CD4-positive, alpha-beta T cell treated with Interleukin-6 for 4 hours (primary cell): Measurements from ENCODE around the gene STAMBPL1.
"Not testable (repeated sequence)": the region's sequence is repeated elsewhere in the genome, so short reads cannot be mapped to it uniquely, and the experiment has no call there.

Experiments
- DNase-seq: peaks from one replicate; pipeline ENCODE4 v3.0.0-alpha.2; 2020; ENCODE audit warnings: mixed read lengths

The STAMBPL1 gene

DNA sequence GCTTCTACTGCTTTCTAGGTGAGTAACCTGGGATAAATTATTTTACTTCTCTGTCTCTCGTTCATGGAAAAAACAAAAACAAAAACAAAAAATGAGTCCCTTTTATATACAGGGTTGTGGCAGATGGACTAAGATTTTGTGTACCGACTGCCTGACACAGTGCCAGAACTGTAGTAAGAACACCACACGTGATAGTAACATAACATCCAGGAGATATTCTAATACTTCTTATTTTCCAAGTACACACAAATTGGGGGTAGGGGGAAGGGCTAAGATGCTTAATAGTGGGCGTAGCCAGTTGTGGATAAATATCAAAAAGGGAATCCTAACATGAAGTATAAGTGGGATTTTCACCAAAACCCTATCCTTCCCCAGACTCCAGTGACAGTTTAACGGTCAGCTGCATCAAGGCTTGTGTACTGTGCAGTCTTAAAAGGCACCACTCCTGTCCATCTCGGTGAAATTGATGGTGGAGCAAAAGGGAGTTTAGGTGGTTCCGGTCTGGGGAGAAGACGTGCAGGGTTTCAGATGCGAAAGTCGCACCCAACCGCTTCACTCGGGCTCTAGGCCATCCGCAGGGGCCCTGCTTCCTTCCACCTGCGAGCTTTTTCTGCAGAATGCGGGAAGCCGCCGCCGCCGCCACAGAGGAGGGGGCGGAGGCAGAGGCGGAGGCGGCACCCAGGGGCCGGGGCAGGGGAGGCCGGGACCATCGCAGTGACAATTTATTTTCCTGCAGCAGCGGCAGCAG is at the start of gene STAMBPL1:
STAMBPL1 (plus strand) TSS at position 712 of the 748 bp plus-strand sequence. CDS start 21,464 bp downstream, outside the sequence.
- peak; percentile 85 for DNase-seq

DNA sequence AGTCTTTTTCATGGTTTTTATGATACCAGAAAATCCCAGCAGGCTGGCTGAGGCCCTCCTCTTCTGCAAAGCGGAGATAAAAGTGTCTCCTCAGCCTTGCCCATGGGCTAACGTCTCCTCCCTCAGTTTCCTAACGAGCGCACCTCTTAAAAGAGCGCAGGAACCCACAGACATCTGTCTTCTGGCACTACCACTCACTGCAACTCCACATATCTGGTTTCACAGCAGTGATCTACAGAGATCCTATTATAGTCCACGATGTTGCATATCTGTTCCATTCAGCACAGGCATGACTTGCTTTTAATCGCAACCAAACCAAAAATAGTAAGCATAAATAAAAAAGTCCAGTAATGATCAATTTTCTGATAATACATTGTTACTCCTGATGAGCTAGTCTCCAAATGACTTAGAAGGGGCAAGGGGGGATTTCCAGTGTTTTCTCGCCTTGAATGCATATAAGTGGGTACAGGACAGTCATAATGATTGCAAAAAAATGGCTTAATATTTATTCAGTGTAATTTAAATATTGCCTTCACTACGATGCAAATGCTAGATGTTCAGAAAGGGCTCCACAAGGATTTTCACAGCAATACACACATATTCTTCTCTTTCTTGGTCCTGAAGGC is 49.3 kb upstream of the STAMBPL1 start:
- DNase-seq, result no peak

DNA sequence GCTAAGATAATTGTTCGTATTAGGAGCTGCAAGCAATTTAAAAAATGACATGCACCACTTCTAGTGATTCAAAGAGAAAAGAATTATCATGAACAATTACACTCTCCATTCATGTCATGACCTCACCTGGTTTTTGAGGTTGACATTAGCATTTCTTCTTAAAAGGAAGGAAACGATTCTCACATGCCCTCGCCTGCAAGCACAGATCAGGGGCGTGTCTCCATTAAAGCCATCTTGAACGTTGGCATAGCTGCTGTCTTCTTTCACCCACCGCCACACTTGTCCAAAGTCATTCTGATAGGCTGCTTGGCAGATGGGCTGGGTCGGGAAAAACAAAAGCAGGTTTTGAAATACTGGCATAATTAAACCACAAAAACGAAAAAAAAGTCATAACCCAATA is 48.3 kb upstream of the STAMBPL1 start:
- DNase-seq, result peak; percentile 60

DNA sequence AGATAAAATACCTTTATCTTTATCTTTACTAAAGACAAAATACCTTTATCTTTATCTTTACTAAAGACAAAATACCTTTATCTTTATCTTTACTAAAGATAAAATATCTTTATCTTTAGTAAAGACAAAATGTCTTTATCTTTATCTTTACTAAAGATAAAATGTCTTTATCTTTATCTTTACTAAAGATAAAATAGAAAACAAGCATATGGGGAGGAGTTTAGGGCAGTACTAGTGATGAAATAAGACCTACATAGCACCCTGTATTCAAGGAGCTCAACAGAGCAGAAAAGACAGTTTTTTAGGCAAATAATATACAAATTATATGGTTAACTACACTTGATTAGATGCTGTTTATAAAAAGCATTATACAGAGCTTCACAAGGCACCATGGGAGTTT is 47.7 kb upstream of the STAMBPL1 start:
- DNase-seq, result no peak

DNA sequence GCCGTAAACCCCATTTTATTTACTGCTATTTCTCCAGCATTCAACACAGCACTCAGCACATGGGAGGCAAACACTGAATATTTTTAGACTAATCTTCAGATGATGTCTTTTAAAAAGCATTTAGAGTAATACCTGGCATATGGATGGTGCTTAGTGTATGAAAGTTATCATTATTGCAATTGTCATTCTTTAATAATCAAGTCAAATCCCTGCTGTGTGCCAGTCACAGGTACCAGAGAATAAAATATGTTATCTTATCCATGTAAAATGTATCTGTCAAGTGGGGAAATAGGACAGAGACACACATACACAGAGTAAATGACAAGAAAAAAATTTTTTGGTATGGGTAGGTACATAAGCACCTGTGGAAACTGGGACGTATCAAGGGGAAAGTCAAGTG is 46.9 kb upstream of the STAMBPL1 start:
- DNase-seq, result no peak

DNA sequence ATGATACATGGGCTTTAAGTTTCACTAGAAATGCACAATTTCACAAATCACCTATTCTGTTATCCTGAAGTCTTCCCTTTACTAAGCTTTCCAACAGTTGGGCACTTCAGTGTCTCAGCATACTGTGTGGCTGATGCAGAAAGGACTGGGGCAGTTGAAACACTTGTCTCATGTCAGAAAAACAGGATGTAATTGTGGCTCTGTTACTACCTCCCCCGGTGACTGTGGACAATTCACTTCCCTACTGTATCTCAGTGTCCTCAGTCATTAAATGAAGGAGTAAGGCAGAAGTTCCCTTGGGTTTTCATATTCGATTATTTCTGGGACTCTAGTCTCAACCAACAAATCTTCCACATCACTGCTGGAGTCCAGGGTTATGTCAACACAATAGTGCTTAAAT is 46.3 kb upstream of the STAMBPL1 start:
- peak; percentile 20 for DNase-seq

DNA sequence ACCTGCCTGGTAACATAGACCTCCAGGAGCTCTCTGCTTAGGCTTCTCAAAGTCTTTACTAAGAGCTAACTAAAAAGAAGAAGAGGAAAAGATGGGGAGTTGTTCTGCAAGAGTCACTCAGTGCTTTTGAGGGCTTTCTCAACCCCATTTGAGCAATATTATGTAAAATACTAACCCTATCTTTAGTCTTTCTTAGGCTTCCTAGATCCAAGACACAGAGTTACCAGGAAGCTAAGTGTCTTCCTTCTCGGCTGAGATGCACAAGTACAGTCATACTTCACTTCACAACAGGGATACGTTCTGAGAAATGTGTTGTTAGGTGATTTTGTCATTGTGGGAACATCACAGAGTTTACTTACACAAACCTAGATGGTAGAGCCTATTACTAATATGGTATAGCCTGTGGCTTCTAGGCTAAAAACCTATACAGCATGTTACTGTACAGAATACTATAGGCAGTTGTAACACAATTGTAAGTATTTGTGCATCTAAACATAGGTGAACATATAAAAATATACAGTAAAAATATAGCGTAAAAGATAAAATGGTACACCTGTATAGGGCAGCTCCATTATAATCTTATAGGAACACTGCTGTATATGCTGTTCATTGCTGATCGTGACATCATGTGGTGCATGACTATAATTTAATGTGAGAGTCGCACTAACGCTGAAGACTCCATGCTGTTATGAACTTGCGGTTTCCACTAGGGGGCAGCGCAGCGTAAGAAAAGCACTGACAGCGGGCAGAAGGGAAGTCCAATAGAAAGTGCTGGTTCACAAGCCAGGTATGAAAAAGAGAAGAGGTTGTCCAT is 44.7 kb upstream of the STAMBPL1 start:
- DNase-seq, result peak; percentile 92

DNA sequence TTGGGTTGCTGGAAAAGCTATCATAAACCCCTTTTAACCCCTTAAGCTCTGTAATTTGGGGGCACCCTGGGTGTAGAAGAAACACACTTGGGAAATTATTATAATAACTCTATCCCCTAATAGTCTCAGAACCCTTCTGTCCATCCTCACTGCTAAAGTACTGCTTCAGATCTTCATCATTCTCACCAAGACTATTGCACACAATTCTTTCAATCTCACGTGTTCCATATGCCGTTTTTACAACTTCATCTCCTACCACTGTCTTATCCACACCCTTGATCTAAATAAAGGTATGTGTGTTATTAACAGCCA is 44.2 kb upstream of the STAMBPL1 start:
- DNase-seq, result no peak

DNA sequence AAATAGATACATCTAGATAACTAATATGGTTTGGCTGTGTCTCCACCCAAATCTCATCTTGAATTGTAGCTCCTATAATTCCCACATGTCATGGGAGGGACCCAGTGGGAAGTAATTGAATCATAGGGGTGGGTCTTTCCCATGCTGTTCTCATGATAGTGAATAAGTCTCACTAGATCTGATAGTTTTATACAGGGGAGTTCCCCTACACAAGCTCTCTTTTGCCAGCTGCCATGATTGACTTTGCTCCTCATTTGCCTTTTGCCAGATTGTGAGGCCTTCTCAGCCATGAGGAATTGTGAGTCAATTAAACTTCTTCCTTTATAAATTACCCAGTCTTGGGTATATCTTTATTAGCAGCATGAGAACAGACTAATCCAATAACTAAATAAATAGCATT is 42.4 kb upstream of the STAMBPL1 start:
- not testable (repeated sequence) for DNase-seq

DNA sequence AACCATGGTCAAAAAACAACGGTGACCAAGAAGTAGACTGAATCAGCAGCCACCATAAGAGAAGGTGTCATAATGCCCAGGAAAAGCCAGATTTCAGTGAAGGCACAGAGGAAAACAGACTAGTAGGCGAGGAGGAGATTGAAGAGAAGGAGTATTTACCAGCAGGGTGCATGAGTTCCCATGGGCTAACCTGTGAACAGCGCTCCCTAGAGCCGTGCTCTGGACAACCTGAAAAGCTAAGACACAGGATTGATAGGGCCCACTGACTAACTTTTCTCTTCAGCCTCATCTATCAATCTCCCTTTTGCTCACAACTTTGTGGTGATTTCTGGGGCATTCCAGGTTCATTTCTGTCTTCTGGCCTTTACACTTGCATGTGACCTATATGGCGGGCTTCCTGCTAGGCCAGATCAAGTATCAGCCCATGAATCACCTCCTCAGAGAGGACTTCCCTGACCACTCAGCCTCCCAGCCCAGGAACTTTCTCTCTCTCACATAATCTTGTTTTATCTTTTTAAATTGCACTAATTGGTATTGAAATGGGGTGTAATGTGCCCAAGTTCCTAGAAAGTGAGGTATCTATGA is 41.2 kb upstream of the STAMBPL1 start:
- DNase-seq, result no peak

DNA sequence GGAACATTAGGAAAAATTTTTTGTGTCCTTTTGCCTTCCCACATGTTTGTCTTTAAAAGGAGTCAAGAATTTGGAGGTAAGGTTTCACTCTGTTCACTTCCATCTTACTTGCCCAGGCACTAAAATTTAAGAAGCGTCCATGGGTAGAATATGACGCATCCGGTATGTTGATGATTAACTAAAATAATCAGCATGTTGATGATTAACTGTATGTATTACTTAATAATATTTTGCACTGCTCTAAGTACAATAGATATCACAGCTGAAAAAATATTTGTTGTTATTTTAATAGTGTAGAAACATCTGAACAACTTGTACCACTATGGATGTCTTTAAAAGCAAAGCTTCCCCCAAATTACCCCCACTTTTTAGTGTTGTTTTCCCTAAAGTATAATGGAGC is 39.9 kb upstream of the STAMBPL1 start:
- no peak for DNase-seq

DNA sequence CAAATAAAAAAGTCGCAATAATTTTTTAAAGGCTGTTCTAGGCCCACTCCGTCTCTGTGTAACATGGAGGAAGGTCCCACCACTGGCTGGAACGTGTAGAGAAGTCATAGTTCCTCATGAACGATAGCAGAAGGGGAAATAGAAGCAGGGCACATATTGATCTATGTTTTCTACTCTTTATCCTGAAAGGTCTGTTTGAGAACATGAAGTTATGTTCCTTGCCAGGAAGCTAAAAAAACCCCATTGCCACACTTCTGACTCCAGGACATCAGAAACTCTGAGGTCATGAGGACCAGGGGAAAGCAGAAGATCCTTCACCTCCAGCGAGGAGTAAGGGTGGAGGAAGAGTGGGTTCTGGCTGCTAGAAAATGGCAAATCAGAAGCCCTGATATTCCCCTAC is 39.2 kb upstream of the STAMBPL1 start:
- no peak for DNase-seq

DNA sequence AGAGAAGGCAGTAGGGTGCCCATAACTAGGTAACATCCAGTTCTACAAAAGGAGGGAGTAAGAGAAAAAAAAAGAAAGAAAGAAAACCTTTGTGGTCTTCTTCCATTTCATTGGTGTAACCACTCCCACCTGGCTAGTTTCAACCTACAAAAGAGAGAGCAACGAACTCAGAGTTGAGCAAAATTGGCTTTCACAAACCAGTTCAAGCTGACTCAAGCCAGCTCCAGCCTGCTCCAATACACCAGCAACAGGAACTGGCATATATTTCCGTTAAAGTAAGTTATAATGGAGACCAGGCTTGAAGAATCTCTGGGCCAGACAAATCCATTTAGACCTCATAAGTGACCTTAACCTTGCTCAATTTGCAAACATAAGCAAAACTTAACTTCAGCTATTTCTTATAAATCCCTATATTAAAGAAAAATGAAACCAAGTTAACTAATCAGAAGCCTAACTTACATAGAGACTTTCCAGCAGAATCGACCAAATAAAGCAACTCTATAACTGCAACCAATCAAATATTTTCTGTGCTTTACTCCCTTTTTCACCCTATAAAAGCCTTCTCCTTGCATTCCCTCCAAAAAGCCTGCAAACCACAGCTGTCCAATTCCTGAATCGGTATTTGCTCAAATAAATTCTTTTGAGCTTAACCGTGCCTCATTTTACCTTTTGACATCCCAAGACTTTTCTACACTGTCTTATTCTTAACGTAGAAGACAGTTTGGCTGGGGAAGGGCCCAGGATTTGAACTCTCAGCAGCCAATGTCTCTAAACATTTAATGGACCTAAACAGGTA is 38.5 kb upstream of the STAMBPL1 start:
- DNase-seq, result no peak

DNA sequence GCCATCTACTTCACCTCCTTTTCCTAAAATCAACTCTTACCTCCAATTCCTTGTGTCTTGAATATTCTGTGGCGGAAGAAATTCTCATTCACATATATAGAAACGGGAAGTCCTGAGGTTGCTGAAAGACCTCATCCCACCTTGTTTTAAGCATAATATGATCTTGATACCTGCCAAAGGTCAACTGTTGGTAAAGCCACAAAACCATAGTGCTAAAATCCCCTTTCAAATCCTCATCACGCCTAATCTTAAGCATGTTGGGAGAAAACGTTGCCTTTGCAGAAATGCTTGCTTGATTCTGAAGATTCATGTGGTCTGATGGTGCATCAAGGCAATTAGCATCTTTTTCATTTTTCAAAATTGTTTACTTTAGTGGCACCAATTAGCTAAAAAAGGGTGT is 36.9 kb upstream of the STAMBPL1 start:
- no peak for DNase-seq

DNA sequence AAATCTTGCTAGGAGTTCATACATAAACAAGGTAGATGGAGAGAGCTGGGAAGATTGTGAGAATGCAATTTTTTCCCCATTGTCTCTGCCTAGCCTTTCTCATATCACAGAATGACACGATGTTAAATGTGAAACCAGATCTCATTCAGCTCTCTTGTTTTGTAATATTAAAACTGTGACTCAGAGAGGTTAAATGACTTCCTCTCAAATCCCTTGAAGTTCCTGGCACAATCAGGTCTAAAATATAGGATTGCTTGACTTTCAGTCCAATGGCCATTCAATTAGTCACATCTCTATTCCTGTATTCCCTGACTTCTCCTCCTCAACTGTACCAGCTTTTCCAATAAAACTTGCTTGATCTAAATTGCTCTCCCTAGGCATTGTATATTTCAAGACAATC is 31.5 kb upstream of the STAMBPL1 start:
- DNase-seq, result no peak

DNA sequence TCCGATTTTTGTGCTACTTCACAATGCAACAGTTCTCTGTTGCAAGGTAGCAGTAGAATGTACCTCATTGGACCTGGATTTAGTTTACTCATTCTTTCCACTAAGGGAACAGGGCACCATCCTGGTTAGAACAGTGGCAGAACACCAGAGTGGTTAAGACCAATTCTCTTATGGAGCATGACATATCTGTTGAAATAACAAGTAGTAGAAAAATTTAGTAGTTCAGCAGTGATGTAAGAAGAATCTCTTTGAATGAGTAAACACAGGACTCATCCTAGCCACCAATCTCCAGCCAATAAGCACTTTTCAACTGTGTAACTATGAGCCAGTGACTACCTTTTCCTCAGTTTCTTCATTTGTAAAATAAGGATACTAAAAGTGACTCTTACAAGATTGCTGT is 30.8 kb upstream of the STAMBPL1 start:
- DNase-seq, result no peak

DNA sequence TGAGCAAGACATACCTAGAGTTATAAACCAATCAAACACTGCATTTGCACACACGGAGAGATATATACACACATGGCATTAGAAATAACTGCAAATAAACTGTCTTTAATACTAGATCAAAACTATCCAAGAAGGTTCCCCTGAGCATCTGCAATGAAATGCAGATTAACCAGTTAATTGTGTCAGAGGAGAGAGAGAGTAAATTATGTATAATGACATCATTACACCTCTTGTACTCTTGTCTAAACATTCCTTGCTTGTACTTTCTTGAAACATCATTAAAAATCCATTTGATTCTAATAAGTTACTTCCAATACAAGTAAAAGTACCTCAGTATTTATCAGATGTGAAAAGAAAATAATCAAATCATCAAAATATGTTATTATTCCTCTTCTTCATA is 29.3 kb upstream of the STAMBPL1 start:
- DNase-seq, result no peak

DNA sequence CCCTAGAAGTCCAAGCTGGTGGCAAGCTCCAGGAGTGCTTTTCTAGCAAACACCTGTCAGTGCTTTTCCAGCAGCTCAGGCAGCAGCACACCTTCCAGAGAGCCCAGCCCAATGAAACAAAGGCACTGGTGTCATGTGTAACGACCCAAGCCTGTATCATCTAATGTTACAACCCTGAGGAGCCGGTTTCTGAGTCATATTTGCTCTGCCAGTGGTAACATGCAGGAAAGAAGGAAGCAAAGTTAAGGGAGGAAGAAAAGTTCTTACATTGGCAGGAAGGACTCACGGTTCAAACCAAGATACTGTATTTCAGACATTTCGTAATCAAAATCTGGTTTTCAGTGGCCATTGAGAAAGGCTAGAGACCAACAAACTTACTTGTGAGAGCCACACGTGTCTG is 28.3 kb upstream of the STAMBPL1 start, which contains the start of gene ANKRD22:
ANKRD22 (minus strand) TSS at position 139 of the 400 bp plus-strand sequence. CDS start 237 bp downstream, outside the sequence.
- no peak for DNase-seq

DNA sequence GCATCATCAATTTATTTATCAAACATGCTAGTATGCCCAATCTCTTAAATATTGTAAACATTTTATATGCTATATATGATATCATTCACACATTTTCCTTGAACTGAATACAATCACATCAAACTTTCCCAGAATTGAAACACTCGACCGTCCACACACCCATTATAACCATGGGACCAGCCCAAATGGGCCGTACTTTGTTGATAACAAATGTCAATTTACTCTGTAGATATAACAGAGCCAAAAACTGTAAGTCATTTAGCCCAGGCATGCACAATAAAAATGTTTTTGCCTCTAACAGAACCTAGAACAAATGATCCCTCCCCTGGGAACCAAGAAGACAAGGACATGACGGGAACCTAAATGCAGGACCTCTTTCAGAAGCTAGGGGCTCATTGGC is 27.7 kb upstream of the STAMBPL1 start:
- DNase-seq, result no peak

DNA sequence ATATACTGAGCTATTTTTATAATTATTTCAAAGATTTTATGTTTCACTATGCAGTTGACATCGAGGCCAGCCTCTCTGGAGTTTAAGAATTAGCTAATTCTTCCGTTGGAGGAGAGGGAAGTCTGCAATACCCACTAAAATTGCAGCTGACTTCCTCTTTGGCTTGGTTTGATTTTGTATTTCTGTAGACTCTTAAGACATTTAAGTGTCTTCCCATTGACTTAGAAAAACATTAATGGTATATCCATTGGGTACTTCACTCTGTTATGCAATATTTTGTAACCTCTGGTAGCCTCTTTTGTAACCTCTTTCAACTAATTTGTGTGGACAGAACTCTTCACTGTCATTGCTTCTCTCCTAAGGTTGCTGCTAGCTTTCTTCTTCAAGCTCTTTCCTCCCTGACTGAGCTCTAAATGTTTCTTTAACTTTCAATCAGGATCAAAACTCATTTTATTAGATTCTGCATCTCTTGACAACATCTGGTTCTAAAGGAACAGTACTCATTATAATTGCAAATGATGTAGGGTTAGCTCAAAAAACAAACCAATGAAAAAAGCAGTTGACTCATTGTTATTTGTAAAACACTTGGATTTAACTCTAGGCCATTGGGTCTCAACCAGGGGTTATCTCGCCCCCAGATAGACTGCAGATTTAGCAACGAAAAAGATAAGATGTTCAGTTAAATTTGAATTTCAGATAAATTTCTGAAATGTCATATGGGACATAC is 26.7 kb upstream of the STAMBPL1 start:
- no peak for DNase-seq

DNA sequence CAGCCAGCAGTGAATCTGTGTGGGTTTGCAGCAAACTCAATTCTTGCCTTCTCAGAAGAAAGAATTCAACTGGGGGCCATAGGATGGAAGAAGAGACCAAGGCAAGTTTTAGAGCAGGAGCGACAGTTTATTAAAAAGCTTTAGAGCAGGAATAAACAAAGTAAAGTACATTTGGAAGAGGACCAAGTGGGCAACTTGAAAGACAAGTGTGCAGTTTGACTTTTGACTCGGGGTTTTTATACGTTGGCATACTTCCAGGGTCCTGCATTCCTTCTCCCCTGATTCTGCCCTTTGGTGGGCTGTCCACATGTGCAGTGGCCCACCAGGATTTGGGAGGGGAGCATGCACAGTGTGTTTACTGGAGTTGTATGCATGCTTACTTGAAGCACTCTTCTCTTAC is 25.4 kb upstream of the STAMBPL1 start:
- no peak for DNase-seq

DNA sequence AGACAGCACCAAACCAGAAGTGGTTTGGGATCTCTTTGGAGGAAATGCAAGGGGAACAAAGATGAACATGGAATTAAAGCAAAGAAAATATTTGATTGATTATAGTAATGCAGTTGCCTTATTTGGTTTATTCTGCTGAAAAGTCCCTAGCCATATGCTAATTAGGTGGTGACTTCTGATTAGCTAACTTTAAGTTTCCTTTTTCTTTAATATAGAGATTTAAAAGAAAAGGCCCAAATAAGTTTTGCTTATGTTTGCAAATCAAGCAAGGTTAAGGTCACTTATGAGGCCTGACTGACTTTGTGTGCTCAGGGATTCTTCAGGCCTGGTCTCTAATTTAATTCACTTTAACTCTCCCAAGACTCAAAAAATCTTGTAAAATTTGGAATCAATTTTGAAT is 22.2 kb upstream of the STAMBPL1 start:
- DNase-seq, result no peak
